NCI-H774 (cell line): ENCODE results near the gene SEMA4G.

Experiments
- DNase-seq: peaks from one replicate; lab custom pipeline; 2025; lab: John Stamatoyannopoulos, UW

Gene SEMA4G

GRCh38 chr10:100988166-100988565 lies 18.9 kb downstream of the SEMA4G start:
- no peak for DNase-seq

- DNase-seq = no peak
These were observed 19.8 kb downstream of the SEMA4G start for GRCh38 chr10:100989088-100989487.

- DNase-seq = no peak
These were observed 24.8 kb downstream of the SEMA4G start for GRCh38 chr10:100993986-100994708.

GRCh38 chr10:100995181-100995580 lies 25.9 kb downstream of the SEMA4G start:
- no peak for DNase-seq

- DNase-seq = peak; percentile 4
These were observed 27.5 kb downstream of the SEMA4G start for GRCh38 chr10:100996678-100997359.

GRCh38 chr10:100997360-100998182 lies 28.3 kb downstream of the SEMA4G start:
- peak; percentile 23 for DNase-seq

GRCh38 chr10:100998183-100998990 lies 29.1 kb downstream of the SEMA4G start:
- DNase-seq = peak; percentile 52

GRCh38 chr10:100998991-100999741 lies 29.9 kb downstream of the SEMA4G start:
- peak; percentile 12 for DNase-seq

GRCh38 chr10:100999742-101000126 lies 30.4 kb downstream of the SEMA4G start, which contains the start of gene LZTS2:
TSS of gene LZTS2 (plus strand) at chr10:100999808. CDS start at chr10:101002539, 2,731 bp downstream.
- DNase-seq = no peak

- DNase-seq = no peak
These were observed 31.0 kb downstream of the SEMA4G start for GRCh38 chr10:101000127-101000914.

- no peak for DNase-seq
These were observed 31.8 kb downstream of the SEMA4G start for GRCh38 chr10:101000915-101001658.

GRCh38 chr10:101001659-101002035 lies 32.3 kb downstream of the SEMA4G start:
- no peak for DNase-seq

- DNase-seq = no peak
These were observed 33.2 kb downstream of the SEMA4G start for GRCh38 chr10:101002456-101002855.

- no peak for DNase-seq
These were observed 34.4 kb downstream of the SEMA4G start for GRCh38 chr10:101003639-101004206.

- DNase-seq = no peak
These were observed 36.1 kb downstream of the SEMA4G start for GRCh38 chr10:101005361-101005760.

- DNase-seq = no peak
These were observed 36.7 kb downstream of the SEMA4G start for GRCh38 chr10:101005869-101006567.

- DNase-seq = no peak
These were observed 37.3 kb downstream of the SEMA4G start for GRCh38 chr10:101006593-101007098.

- DNase-seq = no peak
These were observed 37.9 kb downstream of the SEMA4G start for GRCh38 chr10:101007099-101007711.
